Thyroid gland (tissue), 4 donors: ENCODE results near the gene LAMA2.

Experiments used
- CTCF ChIP-seq, 6 experiments: fragments of 200-600 bp in 3 of 6; fragments of 450-650 bp in 3 of 6; sonication (generic) in 3 of 6; IDR thresholded peaks; one replicate each; pipeline ENCODE4 v1.5.1; 2016 to 2019; ENCODE audit warnings: antibody characterized with exemption in 6 of 6, mild to moderate bottlenecking in 2 of 6, inconsistent platforms in 1 of 6, moderate library complexity in 1 of 6
- POLR2A ChIP-seq, 2 donors: fragments of 450-650 bp; IDR thresholded peaks; one replicate each; pipeline ENCODE4 v1.6.1; 2017; ENCODE audit warnings: antibody characterized with exemption in 2 of 2, mild to moderate bottlenecking in 2 of 2, moderate library complexity in 1 of 2

DNA sequence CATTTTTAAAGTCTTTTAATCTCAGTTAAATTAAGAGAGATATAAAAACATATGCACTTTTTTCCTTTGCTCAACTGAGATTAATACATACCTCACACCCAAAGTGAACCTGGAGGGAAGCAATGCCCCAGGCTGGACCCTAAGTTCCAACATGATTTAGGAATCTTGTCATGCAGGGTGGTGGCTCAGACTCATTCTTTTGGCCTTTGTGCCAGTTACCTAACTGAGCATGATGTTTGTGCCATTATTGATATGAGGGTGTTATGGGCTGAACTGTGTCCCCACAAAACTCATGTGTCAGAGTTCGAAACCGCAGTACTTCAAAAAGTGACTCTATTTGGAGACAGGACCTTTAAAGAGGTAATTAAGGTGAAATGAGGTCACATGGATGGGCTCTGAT is 639.0 kb downstream of the LAMA2 start:
- TF ChIP-seq POLR2A (IDR thresholded peaks at IDR 0.05) (no peak), CTCF (IDR thresholded peaks at IDR 0.05) (no peak)
